HG03139 (cell line): ENCODE results near the gene BTRC.

ENCODE experiments used
- ATAC-seq: cut with Tn5 transposase; IDR thresholded peaks from one replicate; pipeline ENCODE4 v1.9.1; 2021; ENCODE audit not compliant: unreplicated experiment

Gene BTRC

DNA sequence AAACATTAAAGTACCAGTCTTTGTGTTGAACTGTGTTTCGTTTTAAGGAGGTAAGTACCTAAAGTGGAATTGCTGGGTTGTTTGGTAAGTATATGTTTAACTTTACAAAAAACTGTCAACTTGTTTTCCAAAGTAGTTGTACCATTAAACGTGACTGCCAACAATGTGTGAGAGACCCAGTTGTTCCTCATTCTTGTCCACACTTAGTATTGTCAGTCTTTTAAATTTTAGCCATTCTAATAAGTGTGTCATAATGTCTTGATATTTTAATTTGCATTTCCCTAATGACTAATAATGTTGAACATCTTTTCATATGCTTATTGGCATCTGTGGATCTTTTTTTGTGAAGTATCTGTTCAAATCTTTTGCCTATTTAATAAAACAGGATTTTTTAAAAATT, 159.8 kb downstream of the BTRC start:
- ATAC-seq: no peak

DNA sequence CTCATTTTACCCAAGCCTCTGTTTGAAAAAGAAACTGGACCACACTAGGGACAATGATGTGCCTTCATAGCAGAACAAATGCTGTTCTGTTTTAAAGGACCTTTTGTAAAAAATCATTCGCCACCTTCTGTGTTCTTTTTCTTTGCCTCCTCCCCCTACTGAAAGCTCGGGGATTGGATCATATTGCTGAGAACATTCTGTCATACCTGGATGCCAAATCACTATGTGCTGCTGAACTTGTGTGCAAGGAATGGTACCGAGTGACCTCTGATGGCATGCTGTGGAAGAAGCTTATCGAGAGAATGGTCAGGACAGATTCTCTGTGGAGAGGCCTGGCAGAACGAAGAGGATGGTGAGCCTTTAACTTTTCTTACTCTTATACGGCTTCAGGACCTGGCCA, 171.9 kb downstream of the BTRC start:
- no peak for ATAC-seq

DNA sequence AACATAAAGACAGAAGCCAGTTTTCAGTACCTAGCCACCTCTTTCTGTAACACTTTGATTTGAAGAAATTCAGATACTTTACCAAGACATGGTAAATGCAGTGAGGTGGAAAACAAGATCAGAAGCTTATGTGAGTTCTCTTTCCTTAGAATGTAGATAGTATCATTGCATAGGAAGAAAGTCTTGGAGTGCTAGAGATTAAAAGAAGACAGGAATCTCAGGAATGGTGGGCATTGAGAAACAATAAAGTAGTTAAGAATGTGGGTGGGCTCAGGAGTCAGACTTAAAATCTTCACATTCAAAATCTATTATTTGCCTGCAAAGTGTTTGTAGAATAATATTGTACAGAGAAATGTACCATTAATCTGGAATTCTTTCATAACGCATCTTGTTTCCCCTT, 175.2 kb downstream of the BTRC start:
- no peak for ATAC-seq

DNA sequence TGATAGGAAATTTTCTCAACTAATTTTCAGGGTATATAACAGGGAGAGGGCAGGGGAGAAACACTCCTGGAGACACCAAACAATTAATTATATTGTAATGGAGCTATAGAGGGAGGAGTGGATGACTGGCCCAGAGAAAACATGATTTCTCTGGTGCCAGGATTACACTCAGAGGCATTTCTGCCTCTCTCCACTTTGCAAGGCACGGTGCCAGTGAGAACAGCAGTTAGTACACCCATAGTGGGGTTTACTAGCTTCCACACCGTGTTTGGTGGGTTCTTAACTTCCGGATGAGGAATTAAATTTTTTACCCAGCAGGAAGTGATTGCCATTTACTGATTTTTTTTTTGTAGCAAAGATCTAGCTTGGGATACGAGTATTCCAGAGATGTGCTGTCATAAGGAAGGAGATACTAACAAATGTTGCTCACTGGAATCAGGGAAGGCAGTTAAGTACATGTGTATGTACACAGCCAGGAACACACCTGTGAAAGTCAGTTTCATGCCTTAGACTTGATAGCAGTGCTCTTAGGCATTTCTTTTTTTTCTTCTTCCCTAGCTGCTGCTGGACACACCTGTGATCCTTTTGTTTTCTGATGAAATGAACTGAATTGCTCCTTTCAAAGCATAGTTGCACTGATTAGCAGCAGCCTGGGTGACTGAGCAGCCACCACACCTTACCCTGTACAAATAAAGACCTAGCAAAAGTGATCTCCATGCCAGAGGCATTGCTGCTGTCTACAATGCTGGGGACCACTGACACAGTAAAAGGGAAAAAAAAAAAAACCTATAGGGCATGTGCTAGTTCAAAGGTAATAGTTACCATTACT, 176.0 kb downstream of the BTRC start:
- ATAC-seq: no peak

GRCh38 chr10:101535949-101536348, 182.0 kb downstream of the BTRC start:
- ATAC-seq: no peak

GRCh38 chr10:101536800-101537199, 182.8 kb downstream of the BTRC start:
- ATAC-seq: no peak

GRCh38 chr10:101538446-101538845, 184.5 kb downstream of the BTRC start:
- ATAC-seq: no peak

DNA sequence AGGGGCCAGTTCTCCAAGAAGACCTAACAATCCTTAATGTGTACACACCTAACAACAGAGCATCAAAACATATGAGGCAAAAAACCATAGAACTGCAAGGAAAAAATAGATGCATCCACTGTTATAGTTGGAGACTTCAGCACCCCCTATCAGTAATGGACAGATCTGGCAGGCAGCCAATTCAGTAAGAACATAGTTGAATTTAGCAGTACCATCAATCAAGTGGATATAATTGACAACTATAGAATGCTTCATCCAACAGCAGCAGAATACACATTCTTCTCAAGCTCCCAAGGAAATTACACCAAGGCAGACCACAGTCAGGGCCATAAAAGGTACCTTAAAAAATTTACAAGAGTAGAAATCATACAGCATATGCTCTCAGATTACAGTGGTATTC, 191.9 kb downstream of the BTRC start:
- ATAC-seq: no peak

DNA sequence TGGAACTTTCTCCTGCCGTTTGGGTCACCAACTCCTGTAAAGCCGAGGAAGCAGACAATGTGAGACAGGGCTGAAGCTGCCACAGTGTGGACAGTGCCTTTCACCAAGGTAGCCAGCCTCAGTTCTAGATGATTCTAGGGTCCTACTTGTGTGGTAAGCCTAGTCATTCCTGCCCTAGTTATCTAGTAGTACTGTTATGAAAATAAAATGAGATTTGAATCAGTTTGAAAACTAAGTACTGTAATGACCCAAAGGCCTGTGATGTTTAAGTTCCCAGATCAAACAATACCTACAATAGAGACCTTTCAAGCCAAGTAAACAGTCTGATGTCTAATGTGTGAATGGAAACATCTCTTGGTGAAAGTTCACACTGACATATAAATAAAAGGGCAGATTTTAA, 197.0 kb downstream of the BTRC start:
- no peak for ATAC-seq

DNA sequence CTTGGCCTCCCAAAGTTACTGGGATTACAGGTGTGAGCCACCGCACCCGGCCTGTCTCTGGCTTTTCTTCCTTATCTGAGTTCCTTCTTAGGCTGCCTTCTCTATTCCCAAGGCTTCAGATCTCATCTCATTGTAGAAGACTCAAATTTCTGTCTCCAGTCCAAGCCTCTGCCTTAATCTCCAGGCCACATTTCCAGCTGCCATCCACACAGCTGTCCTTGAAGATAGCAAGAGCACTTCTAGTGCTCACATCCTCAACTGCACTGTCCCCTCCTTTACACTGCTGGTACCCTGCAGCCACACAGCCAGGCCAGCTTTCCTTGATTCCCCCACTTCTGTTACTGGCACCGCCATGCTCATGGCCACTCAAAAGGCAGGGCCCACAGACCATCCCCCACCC, 198.5 kb downstream of the BTRC start:
- no peak for ATAC-seq

- no peak for ATAC-seq
Measured at GRCh38 chr10:101557541-101557940, 203.6 kb downstream of the BTRC start.

DNA sequence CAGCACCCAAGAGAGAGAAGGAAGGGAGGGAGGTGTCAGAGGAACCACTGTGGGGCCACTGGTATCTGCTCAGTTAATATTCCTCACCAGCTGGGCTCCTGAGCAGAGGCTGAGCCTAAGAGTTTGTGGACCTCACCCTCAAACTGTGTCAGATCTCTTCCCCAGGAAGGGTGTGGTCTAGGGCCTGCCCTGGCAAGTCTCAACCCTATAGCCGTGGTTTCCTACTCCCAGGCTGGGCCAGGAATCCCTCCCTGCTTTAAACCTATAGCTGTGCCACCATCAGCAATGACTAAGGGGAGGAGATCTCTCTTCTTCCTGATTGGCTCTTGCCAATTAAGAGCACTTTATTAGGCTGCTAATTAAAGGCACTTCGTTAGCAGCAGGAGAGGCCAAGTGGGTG, 204.2 kb downstream of the BTRC start:
- ATAC-seq: no peak

GRCh38 chr10:101558671-101559595, 205.0 kb downstream of the BTRC start:
- ATAC-seq: no peak

DNA sequence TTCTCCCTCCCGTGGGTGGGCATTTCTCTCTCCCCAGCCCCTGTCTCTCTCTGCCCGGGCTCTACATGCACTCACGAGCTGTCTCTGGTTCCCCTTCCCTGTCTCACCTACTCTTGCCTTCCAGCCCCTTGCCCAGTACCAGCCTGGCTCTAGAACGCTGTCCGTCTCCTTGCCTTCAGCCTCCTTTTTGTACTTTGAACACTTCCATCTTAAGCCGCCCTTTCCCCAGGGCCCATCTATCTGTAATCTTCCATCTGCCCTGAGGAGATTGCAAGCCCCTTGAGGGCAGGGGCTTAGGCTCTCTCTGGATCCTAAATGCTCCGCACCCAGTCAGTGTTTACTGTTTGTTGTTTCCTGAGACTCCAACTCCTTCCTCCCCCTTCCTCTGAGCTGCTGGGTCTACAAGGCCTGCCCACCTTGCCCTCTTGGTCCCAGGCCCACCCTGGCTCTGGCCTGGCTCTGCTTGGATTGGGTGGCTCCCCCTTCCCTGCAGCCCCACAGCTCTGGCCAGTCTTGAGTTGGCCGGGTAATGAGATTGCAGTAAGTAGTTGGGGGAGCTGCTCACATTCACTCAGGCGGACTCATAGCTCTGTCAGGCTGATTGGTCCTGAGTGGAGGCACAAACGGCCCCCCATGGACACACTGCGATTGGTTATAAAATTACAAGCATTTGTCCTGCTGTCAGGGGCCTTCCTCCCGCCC, 205.8 kb downstream of the BTRC start:
- no peak for ATAC-seq

DNA sequence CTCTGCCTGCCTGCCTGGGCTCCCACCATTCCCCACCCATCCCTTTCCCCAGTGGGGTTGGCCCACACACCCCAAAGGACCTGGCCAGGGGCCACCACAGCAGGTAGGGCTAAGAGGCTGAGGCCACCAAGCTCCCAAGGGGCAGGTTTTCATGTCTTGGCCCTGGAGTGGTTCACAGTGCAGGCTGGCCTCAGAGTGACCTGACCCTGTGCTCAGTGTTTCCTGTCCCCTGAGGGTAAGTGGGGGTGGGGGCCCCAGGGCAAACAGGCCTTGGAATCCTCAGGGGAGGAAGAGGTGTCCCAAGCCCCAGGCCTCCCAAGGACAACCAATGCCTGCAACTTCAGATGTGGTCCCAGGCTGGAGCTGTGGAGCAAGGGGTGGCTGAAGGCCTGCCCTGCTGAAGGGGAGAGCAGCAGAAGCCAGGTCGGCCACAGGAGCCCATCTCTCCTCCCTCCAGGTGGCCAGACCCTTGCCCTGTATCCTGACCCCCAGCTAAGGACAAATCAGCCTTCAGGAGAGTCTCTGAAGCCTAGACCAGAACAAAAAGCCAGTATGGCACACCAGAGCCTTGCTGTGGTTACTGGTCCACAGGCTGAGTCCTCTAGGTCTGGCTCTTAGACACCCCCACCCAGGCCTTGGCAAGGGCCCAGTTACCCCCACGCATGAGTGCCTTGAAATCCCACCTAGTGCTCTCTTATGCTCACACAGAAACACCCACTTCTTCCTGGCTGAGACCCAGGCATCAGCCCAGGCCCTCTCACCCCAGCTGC, 206.5 kb downstream of the BTRC start:
- ATAC-seq: no peak

GRCh38 chr10:101561068-101561915, 207.3 kb downstream of the BTRC start:
- ATAC-seq: no peak

DNA sequence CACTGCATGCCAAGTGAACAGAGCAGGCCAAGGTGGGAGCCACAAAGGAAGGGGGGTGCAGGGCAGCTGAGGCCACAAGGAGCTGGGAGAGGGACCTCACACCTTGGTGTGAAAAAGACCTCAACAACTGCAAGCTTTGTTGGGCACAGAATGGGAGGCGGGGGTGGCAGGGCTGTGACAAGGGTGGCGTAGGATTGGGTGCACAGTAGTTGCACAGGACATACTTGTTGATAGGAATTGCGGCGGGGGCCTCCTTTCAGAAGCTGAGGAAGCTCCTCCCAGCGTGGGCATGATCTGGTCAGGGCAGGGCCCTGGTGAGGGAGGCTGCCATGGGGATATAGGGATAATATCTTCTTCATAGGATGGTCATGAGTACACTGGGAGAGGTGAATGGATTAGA, 208.3 kb downstream of the BTRC start:
- no peak for ATAC-seq

DNA sequence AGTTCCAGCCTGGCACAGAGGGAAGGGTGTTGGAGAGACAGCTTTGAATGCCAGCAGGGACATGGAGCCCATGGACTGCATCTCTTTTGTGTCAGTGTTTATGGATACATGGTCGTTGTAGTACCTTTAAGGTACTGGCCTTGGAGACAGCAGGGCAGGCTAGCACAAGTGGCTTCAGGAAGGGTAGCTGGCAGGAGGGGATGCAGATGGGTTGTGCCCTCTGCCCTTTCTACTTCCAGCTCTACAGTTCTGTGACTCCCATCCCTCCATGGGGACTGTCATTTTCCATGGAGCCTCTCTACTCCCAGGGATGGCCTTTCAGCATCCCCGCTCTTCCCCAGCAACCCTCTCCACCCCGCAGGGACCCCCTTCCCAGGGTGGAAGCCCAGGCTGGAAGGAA, 209.0 kb downstream of the BTRC start:
- no peak for ATAC-seq

DNA sequence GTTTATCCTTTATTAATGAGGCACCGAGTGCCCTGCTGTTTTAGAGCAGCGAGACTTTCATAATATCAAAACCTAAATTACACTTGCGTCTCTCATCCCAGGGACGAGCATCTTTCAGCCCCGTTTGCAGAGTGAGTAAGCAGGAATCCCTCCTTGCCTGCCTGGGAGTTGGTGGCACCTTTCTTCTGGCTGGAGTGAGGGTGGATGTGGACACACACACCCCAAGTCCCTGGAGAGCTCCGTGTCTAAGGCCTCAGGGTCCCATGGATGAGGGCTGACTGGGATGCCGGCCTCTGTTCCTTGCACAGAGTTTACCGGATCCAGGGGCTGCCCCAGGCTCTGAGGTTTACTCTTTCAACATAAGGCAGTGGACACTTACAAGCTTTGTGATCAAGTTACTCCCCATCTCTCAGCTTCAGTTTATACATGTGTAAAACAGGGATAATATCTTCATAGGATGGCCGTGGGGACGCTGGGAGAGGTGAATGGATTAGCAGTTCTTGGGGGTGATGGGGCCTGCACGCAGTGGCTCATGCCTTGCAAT, 209.6 kb downstream of the BTRC start:
- no peak for ATAC-seq
